K562 (cell line): ENCODE measurements around the gene DOCK7. TPM values are rescaled to one million over a fixed set of nuclear protein-coding genes. Genes with fewer than 3 reads are reported as not detected.
A peak's percentile ranks its signal among the peaks of the same experiment; 100 is the strongest.

Experiments used
- ARNT ChIP-seq, 2 experiments: fragments of 450-650 bp; IDR thresholded peaks; 2 replicates each; pipeline ENCODE4 v1.6.1; 2016; ENCODE audit warnings: mild to moderate bottlenecking in 1 of 2
- ASH1L ChIP-seq: fragments of 450-650 bp; IDR thresholded peaks from 2 replicates; pipeline ENCODE4 v1.6.1; 2018; ENCODE audit warnings: borderline replicate concordance, mild to moderate bottlenecking, low read depth; ENCODE audit not compliant: partially characterized antibody
- CREBBP ChIP-seq: IDR thresholded peaks from one replicate; pipeline ENCODE4 v1.6.1; 2012; ENCODE audit warnings: low read depth, mild to moderate bottlenecking, control low read depth, inconsistent platforms, low read length
- CREM ChIP-seq: IDR thresholded peaks from 2 replicates; pipeline ENCODE4 v1.6.1; 2014; ENCODE audit warnings: antibody characterized with exemption, low read depth
- EP400 ChIP-seq: fragments of 450-650 bp; IDR thresholded peaks from 2 replicates; pipeline ENCODE4 v1.6.1; 2017; ENCODE audit warnings: antibody characterized with exemption, mild to moderate bottlenecking, moderate library complexity
- ESRRA ChIP-seq: fragments of 450-650 bp; IDR thresholded peaks from 2 replicates; pipeline ENCODE4 v1.6.1; 2014; ENCODE audit warnings: low read depth, mild to moderate bottlenecking, moderate library complexity, borderline replicate concordance
- EWSR1 ChIP-seq: fragments of 450-650 bp; IDR thresholded peaks from 2 replicates; pipeline ENCODE4 v1.6.1; 2018; ENCODE audit warnings: borderline replicate concordance, mild to moderate bottlenecking, low read depth, moderate library complexity; ENCODE audit not compliant: partially characterized antibody
- NCOA2 ChIP-seq, 2 experiments: fragments of 450-650 bp; IDR thresholded peaks; 2 replicates each; pipeline ENCODE4 v1.6.1; 2018; ENCODE audit warnings: mild to moderate bottlenecking in 2 of 2, moderate library complexity in 1 of 2; ENCODE audit not compliant: partially characterized antibody in 2 of 2
- NEUROD1 ChIP-seq: fragments of 150-350 bp; IDR thresholded peaks from 2 replicates; pipeline ENCODE4 v1.6.1; 2014; ENCODE audit warnings: borderline replicate concordance, low read length, low read depth; ENCODE audit not compliant: partially characterized antibody
- SMARCA4 ChIP-seq: fragments of 450-650 bp; IDR thresholded peaks from 2 replicates; pipeline ENCODE4 v1.6.1; 2016
- ZBED1 ChIP-seq: IDR thresholded peaks from 2 replicates; pipeline ENCODE4 v1.6.1; 2014
- ZNF644 ChIP-seq: fragments of 200-800 bp; sonication (Bioruptor generic); IDR thresholded peaks from 2 replicates; pipeline ENCODE4 v1.6.1; 2016; ENCODE audit warnings: low read depth, missing genetic modification characterization, missing compliant biosample characterization
- polyA plus RNA-seq, 8 experiments: library from polyadenylated mRNA; depleted of rRNA in 4 of 8; stranded (reverse) in 5 of 8; unstranded in 3 of 8; fragments of >200 nt; fragmentation: Nextera tagmentation in 2 of 8; fragmentation: Illumina TruSeq in 1 of 8; extraction: Ambion mirVana in 2 of 8; extraction: Trizol in 1 of 8; gene quantifications; 2 replicates each; pipeline versions ENCODE4 v1.2.1 to v1.2.3, GENCODE V29; 2011 to 2014; ENCODE audit warnings: inconsistent platforms in 1 of 8, missing spikeins in 1 of 8
- total RNA-seq, 7 experiments: library from RNA; depleted of rRNA in 6 of 7; stranded (reverse); fragments of >200 nt in 6 of 7; fragmentation: Illumina TruSeq in 2 of 7; extraction: Trizol in 2 of 7; gene quantifications; 2 replicates each; pipeline versions ENCODE4 v1.2.1 to v1.2.3, GENCODE V29; 2011 to 2021; ENCODE audit warnings: low replicate concordance in 1 of 7
- TF ChIP-seq, protein P1 (sequence below): fragments of 450-650 bp; formaldehyde crosslinking; conservative IDR thresholded peaks from 2 replicates; pipeline ENCODE4 v1.4.0; 2022; ENCODE audit warnings: mild to moderate bottlenecking, missing genetic modification characterization
- TF ChIP-seq, protein P2 (sequence below): sonication (generic); formaldehyde crosslinking; IDR thresholded peaks from 2 replicates; pipeline ENCODE4 v1.8.0; 2022; ENCODE audit warnings: mild to moderate bottlenecking, missing genetic modification reagents
- TF ChIP-seq, protein P3 (sequence below): fragments of 450-650 bp; IDR thresholded peaks from 2 replicates; pipeline ENCODE4 v1.6.1; 2016; ENCODE audit warnings: low read depth, mild to moderate bottlenecking, moderate library complexity
- TF ChIP-seq, protein P4 (sequence below): fragments of 450-650 bp; IDR thresholded peaks from 2 replicates; pipeline ENCODE4 v1.7.1; 2018; ENCODE audit warnings: mild to moderate bottlenecking, low read depth; ENCODE audit not compliant: partially characterized antibody
- TF ChIP-seq, protein P5 (sequence below): fragments of 450-650 bp; IDR thresholded peaks from 2 replicates; pipeline ENCODE4 v1.6.1; 2017; ENCODE audit warnings: antibody characterized with exemption, mild to moderate bottlenecking

The DOCK7 gene
- total and polyA plus RNA-seq, 9 of the 15 experiments (the other 6 are each of a cell fraction or from before 2014, with no cell fraction given): 4.9 to 35.1 (median 12.6) TPM

DNA sequence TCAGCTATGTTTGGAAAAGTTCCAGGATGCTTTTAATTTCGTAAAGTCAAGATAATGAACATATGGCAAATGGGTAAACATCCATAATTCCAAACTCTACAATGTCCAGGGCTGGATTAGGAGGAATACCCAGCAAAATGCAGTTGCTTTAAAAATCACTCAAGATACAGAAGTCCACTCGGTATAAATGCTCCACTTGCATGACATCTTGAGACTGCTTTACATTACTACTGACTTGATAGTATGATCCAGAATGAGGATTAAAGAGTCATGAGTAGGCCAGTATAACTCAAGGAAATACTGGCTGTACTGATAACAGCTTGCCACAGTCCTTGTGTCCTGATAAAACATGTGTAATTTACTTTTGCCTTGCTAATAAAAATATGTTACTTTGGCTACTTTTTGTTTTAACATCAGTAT, 149.1 kb downstream of the DOCK7 start (continued):
- TF ChIP-seq, protein P1, sequence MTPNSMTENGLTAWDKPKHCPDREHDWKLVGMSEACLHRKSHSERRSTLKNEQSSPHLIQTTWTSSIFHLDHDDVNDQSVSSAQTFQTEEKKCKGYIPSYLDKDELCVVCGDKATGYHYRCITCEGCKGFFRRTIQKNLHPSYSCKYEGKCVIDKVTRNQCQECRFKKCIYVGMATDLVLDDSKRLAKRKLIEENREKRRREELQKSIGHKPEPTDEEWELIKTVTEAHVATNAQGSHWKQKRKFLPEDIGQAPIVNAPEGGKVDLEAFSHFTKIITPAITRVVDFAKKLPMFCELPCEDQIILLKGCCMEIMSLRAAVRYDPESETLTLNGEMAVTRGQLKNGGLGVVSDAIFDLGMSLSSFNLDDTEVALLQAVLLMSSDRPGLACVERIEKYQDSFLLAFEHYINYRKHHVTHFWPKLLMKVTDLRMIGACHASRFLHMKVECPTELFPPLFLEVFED (CRISPR knock-in tag): no peak
- TF ChIP-seq, protein P2, sequence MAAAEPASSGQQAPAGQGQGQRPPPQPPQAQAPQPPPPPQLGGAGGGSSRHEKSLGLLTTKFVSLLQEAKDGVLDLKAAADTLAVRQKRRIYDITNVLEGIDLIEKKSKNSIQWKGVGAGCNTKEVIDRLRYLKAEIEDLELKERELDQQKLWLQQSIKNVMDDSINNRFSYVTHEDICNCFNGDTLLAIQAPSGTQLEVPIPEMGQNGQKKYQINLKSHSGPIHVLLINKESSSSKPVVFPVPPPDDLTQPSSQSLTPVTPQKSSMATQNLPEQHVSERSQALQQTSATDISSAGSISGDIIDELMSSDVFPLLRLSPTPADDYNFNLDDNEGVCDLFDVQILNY (CRISPR knock-in tag): no peak
- TF ChIP-seq ZNF644 (tag) (no peak), NCOA2 (IDR thresholded peaks at IDR 0.05; ENCODE audit: partially characterized antibody in 2 of 2) (no peak), ASH1L (no peak), ZBED1 (no peak), EP400 (peak; percentile 23; the same call in 1 of the 2 replicates), EWSR1 (no peak), CREM (peak; percentile 33; the same call in 1 of the 2 replicates), CREBBP (no peak), NEUROD1 (no peak), ESRRA (no peak), ARNT (IDR thresholded peaks at IDR 0.05) (no peak), SMARCA4 (peak; percentile 82)
- TF ChIP-seq, protein P3, sequence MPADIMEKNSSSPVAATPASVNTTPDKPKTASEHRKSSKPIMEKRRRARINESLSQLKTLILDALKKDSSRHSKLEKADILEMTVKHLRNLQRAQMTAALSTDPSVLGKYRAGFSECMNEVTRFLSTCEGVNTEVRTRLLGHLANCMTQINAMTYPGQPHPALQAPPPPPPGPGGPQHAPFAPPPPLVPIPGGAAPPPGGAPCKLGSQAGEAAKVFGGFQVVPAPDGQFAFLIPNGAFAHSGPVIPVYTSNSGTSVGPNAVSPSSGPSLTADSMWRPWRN: no peak
- TF ChIP-seq, protein P4, sequence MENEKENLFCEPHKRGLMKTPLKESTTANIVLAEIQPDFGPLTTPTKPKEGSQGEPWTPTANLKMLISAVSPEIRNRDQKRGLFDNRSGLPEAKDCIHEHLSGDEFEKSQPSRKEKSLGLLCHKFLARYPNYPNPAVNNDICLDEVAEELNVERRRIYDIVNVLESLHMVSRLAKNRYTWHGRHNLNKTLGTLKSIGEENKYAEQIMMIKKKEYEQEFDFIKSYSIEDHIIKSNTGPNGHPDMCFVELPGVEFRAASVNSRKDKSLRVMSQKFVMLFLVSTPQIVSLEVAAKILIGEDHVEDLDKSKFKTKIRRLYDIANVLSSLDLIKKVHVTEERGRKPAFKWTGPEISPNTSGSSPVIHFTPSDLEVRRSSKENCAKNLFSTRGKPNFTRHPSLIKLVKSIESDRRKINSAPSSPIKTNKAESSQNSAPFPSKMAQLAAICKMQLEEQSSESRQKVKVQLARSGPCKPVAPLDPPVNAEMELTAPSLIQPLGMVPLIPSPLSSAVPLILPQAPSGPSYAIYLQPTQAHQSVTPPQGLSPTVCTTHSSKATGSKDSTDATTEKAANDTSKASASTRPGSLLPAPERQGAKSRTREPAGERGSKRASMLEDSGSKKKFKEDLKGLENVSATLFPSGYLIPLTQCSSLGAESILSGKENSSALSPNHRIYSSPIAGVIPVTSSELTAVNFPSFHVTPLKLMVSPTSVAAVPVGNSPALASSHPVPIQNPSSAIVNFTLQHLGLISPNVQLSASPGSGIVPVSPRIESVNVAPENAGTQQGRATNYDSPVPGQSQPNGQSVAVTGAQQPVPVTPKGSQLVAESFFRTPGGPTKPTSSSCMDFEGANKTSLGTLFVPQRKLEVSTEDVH: no peak
- TF ChIP-seq, protein P5, sequence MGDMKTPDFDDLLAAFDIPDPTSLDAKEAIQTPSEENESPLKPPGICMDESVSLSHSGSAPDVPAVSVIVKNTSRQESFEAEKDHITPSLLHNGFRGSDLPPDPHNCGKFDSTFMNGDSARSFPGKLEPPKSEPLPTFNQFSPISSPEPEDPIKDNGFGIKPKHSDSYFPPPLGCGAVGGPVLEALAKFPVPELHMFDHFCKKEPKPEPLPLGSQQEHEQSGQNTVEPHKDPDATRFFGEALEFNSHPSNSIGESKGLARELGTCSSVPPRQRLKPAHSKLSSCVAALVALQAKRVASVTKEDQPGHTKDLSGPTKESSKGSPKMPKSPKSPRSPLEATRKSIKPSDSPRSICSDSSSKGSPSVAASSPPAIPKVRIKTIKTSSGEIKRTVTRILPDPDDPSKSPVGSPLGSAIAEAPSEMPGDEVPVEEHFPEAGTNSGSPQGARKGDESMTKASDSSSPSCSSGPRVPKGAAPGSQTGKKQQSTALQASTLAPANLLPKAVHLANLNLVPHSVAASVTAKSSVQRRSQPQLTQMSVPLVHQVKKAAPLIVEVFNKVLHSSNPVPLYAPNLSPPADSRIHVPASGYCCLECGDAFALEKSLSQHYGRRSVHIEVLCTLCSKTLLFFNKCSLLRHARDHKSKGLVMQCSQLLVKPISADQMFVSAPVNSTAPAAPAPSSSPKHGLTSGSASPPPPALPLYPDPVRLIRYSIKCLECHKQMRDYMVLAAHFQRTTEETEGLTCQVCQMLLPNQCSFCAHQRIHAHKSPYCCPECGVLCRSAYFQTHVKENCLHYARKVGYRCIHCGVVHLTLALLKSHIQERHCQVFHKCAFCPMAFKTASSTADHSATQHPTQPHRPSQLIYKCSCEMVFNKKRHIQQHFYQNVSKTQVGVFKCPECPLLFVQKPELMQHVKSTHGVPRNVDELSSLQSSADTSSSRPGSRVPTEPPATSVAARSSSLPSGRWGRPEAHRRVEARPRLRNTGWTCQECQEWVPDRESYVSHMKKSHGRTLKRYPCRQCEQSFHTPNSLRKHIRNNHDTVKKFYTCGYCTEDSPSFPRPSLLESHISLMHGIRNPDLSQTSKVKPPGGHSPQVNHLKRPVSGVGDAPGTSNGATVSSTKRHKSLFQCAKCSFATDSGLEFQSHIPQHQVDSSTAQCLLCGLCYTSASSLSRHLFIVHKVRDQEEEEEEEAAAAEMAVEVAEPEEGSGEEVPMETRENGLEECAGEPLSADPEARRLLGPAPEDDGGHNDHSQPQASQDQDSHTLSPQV: 0 out of 2 replicates have a peak, but pooled peaks have one; percentile 53
